ENCODE data around the gene FBXL5.

DNA sequence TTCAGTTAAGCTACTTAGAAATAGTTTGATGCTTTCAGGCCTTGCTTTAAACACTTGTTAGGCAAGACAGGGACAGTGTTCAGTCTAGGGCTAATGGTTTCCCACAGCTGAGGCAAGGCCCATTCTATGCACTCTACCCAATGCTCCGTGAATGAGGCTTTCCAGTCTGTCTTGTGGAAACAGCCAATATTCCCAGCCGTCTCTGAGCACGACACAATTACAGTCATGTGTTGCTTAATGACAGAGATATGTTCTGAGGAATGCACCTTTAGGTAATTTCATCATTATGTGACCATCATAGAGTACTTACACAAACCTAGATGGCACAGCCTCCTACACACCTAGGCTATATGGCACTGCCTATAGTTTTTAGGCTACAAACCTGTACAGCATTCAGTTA, 16.9 kb upstream of the FBXL5 start:
- TF ChIP-seq, protein P1, sequence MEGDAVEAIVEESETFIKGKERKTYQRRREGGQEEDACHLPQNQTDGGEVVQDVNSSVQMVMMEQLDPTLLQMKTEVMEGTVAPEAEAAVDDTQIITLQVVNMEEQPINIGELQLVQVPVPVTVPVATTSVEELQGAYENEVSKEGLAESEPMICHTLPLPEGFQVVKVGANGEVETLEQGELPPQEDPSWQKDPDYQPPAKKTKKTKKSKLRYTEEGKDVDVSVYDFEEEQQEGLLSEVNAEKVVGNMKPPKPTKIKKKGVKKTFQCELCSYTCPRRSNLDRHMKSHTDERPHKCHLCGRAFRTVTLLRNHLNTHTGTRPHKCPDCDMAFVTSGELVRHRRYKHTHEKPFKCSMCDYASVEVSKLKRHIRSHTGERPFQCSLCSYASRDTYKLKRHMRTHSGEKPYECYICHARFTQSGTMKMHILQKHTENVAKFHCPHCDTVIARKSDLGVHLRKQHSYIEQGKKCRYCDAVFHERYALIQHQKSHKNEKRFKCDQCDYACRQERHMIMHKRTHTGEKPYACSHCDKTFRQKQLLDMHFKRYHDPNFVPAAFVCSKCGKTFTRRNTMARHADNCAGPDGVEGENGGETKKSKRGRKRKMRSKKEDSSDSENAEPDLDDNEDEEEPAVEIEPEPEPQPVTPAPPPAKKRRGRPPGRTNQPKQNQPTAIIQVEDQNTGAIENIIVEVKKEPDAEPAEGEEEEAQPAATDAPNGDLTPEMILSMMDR (IDR thresholded peaks at IDR 0.05): no peak
- TF ChIP-seq EP300 (IDR thresholded peaks at IDR 0.05): no peak
- TF ChIP-seq POLR2A (IDR thresholded peaks at IDR 0.05): no peak
- TF ChIP-seq POLR2AphosphoS5 (IDR thresholded peaks at IDR 0.05): no peak
